HG03378 (cell line): Measurements from ENCODE around the gene BCL6.

Experiments
- ATAC-seq: cut with Tn5 transposase; IDR thresholded peaks from one replicate; pipeline ENCODE4 v1.9.1; 2021; ENCODE audit warnings: mild to moderate bottlenecking, moderate library complexity; ENCODE audit not compliant: unreplicated experiment

BCL6 gene

GRCh38 chr3:187721055-187721454 is 24.2 kb downstream of the BCL6 start:
- no peak for ATAC-seq

GRCh38 chr3:187720337-187720670 is 25.0 kb downstream of the BCL6 start:
- ATAC-seq: no peak

- no peak for ATAC-seq
Measured at GRCh38 chr3:187719628-187720336, 25.5 kb downstream of the BCL6 start.

- no peak for ATAC-seq
Measured at GRCh38 chr3:187718802-187719201, 26.5 kb downstream of the BCL6 start.

GRCh38 chr3:187717572-187717971 is 27.7 kb downstream of the BCL6 start:
- no peak for ATAC-seq

GRCh38 chr3:187714404-187714979 is 30.8 kb downstream of the BCL6 start:
- ATAC-seq: peak; percentile 86

GRCh38 chr3:187713504-187713903 is 31.8 kb downstream of the BCL6 start:
- no peak for ATAC-seq

GRCh38 chr3:187709155-187709554 is 36.1 kb downstream of the BCL6 start:
- ATAC-seq: no peak

- ATAC-seq: no peak
Measured at GRCh38 chr3:187708696-187709095, 36.6 kb downstream of the BCL6 start.

GRCh38 chr3:187706971-187707370 is 38.3 kb downstream of the BCL6 start:
- ATAC-seq: no peak

- no peak for ATAC-seq
Measured at GRCh38 chr3:187705164-187705563, 40.1 kb downstream of the BCL6 start.

- ATAC-seq: no peak
Measured at GRCh38 chr3:187702507-187703033, 42.7 kb downstream of the BCL6 start, which contains the start of gene RTP2. Gene RTP2 (minus strand): TSS chr3:187702557. CDS start chr3:187702128, 429 bp downstream.

- no peak for ATAC-seq
Measured at GRCh38 chr3:187700249-187700648, 45.0 kb downstream of the BCL6 start.

GRCh38 chr3:187698499-187699399 is 46.5 kb downstream of the BCL6 start:
- ATAC-seq: no peak

- no peak for ATAC-seq
Measured at GRCh38 chr3:187696021-187696420, 49.2 kb downstream of the BCL6 start.

- ATAC-seq: no peak
Measured at GRCh38 chr3:187695449-187695848, 49.8 kb downstream of the BCL6 start.

- ATAC-seq: no peak
Measured at GRCh38 chr3:187694801-187695200, 50.5 kb downstream of the BCL6 start.

- ATAC-seq: no peak
Measured at GRCh38 chr3:187693431-187693830, 51.8 kb downstream of the BCL6 start.

GRCh38 chr3:187689984-187690383 is 55.3 kb downstream of the BCL6 start:
- ATAC-seq: no peak

- no peak for ATAC-seq
Measured at GRCh38 chr3:187686621-187687273, 58.5 kb downstream of the BCL6 start.

GRCh38 chr3:187685948-187686347 is 59.3 kb downstream of the BCL6 start:
- no peak for ATAC-seq
